ENCODE data around the gene WDR90.

Gene WDR90

GRCh38 chr16:679814-680624 lies 30.9 kb downstream of the WDR90 start, which contains the start of gene STUB1 (continued):
- 0 out of 2 replicates have a peak, but pooled peaks have one; percentile 34 for TF ChIP-seq ZNF398 (tag by site-specific recombination; IDR thresholded peaks at IDR 0.05)
- TF ChIP-seq ZNF561 (tag by site-specific recombination; IDR thresholded peaks at IDR 0.05; ENCODE audit: borderline replicate concordance): peak; percentile 93
- peak; percentile 49 for TF ChIP-seq ZXDB (tag by site-specific recombination; IDR thresholded peaks at IDR 0.05)
- no peak for TF ChIP-seq ZNF514 (tag by site-specific recombination; IDR thresholded peaks at IDR 0.05)
- peak; percentile 62; the same call in 1 of the 2 replicates for TF ChIP-seq ZNF610 (tag by site-specific recombination; IDR thresholded peaks at IDR 0.05; ENCODE audit: borderline replicate concordance)
- TF ChIP-seq ZFHX2 (tag by site-specific recombination; conservative IDR thresholded peaks at IDR 0.05): peak; percentile 89
- peak; percentile 71; the same call in 1 of the 2 replicates for TF ChIP-seq ZNF391 (tag by site-specific recombination; IDR thresholded peaks at IDR 0.05; ENCODE audit: borderline replicate concordance, low read depth)
- no peak for TF ChIP-seq INSM2 (tag by site-specific recombination; IDR thresholded peaks at IDR 0.05)
- TF ChIP-seq ZBTB7A (tag by site-specific recombination; IDR thresholded peaks at IDR 0.05; ENCODE audit: low read depth): peak; percentile 98
- peak; percentile 53; the same call in 1 of the 2 replicates for TF ChIP-seq GLIS1 (tag by site-specific recombination; IDR thresholded peaks at IDR 0.05)
- TF ChIP-seq ELK4 (IDR thresholded peaks at IDR 0.05; ENCODE audit: borderline replicate concordance, low read depth, low read length): peak; percentile 49; the same call in 1 of the 2 replicates
- TF ChIP-seq KLF17 (tag by site-specific recombination; IDR thresholded peaks at IDR 0.05): peak; percentile 44; the same call in 1 of the 2 replicates
- TF ChIP-seq EGR2 (tag by site-specific recombination; IDR thresholded peaks at IDR 0.05; ENCODE audit: low read depth): peak; percentile 78
- TF ChIP-seq ZNF311 (tag by site-specific recombination; IDR thresholded peaks at IDR 0.05; ENCODE audit: borderline replicate concordance): no peak
- TF ChIP-seq KLF8 (tag by site-specific recombination; IDR thresholded peaks at IDR 0.05): peak; percentile 70
- peak; percentile 91 for TF ChIP-seq ZSCAN5A (tag by site-specific recombination; IDR thresholded peaks at IDR 0.05)
- TF ChIP-seq KLF10 (tag by site-specific recombination; IDR thresholded peaks at IDR 0.05): peak; percentile 38; the same call in 1 of the 2 replicates
- TF ChIP-seq ZBTB6 (tag by site-specific recombination; IDR thresholded peaks at IDR 0.05): peak; percentile 67
- no peak for TF ChIP-seq ZSCAN4 (tag by site-specific recombination; IDR thresholded peaks at IDR 0.05)
- no peak for TF ChIP-seq HOXA7 (CRISPR knock-in tag; IDR thresholded peaks at IDR 0.05; ENCODE audit: borderline replicate concordance)
- peak; percentile 81; the same call in 1 of the 2 replicates for TF ChIP-seq ZNF777 (tag by site-specific recombination; IDR thresholded peaks at IDR 0.05; ENCODE audit: borderline replicate concordance)
- TF ChIP-seq ZNF324 (tag by site-specific recombination; IDR thresholded peaks at IDR 0.05): peak; percentile 71; the same call in 1 of the 2 replicates
- TF ChIP-seq KLF1 (tag by site-specific recombination; IDR thresholded peaks at IDR 0.05): peak; percentile 64
- no peak for TF ChIP-seq ZNF157 (tag by site-specific recombination; IDR thresholded peaks at IDR 0.05)
- TF ChIP-seq GLIS2 (tag by site-specific recombination; IDR thresholded peaks at IDR 0.05): peak; percentile 96
- TF ChIP-seq ZNF341 (tag by site-specific recombination; IDR thresholded peaks at IDR 0.05; ENCODE audit: low read depth): peak; percentile 97

Measured in HEK293 (cell line).